HepG2 (cell line): ENCODE measurements around the gene SLC38A9. TPM values are rescaled to one million over a fixed set of nuclear protein-coding genes. Genes with fewer than 3 reads are reported as not detected.

Source experiments
- ATAC-seq: fragments of 200-7000 bp; cut with Tn5 transposase; 3 replicates; pipeline ENCODE4 v1.9.1; 2020; ENCODE audit warnings: mild to moderate bottlenecking, moderate library complexity
- BruUV-seq: library from RNA; stranded (reverse); fragments of 400-500 nt; replicated peaks from 2 replicates; lab custom pipeline; 2021; lab: Mats Ljungman, UMichigan
- CTCF ChIA-PET: fragments of 300-600 bp; formaldehyde crosslinking; extraction: SDS; loops from one replicate; lab custom pipeline; 2021; ENCODE audit warnings: low total read pairs, inconsistent platforms, low intra/inter-chr PET ratio; lab: Yijun Ruan, JAX
- POLR2A ChIA-PET: fragments of 350-600 bp; sonication (Branson Sonifier 250); formaldehyde crosslinking; loops from one replicate; lab custom pipeline; 2020; ENCODE audit warnings: antibody characterized with exemption, inconsistent platforms; lab: Yijun Ruan, JAX
- DNase-seq: peaks from one replicate; pipeline ENCODE4 v3.0.0-alpha.2; 2015; ENCODE audit warnings: low spot score
- FAIRE-seq: peaks from 3 replicates; lab custom pipeline; 2011; peaks lifted over from hg19 to GRCh38; lab: Jason Lieb, UNC
- H2AFZ ChIP-seq: one replicate; pipeline ENCODE4 v1.6.1; 2011; ENCODE audit warnings: low read length, inconsistent platforms
- H3K27ac ChIP-seq: fragments of 300-600 bp; 3 replicates; pipeline ENCODE4 v1.8.0; 2011; ENCODE audit warnings: mixed run types, mild to moderate bottlenecking, mixed read lengths, low read length, inconsistent platforms; ENCODE audit not compliant: insufficient read depth; ENCODE audit errors: extremely low read length
- H3K27me3 ChIP-seq, 2 experiments: fragments of 200-600 bp in 1 of 2; 2 replicates in 1 of 2; 3 replicates in 1 of 2; pipeline versions ENCODE4 v1.6.0 to v1.8.0; 2011; ENCODE audit warnings: low read length in 2 of 2, mild to moderate bottlenecking in 2 of 2, moderate library complexity in 2 of 2, inconsistent platforms in 1 of 2; ENCODE audit not compliant: insufficient read depth in 2 of 2, control insufficient read depth in 1 of 2
- H3K36me3 ChIP-seq, 2 experiments: fragments of 200-600 bp in 1 of 2; replicated peaks in 1 of 2; 2 replicates in 1 of 2; 3 replicates in 1 of 2; pipeline versions ENCODE4 v1.5.1 to v1.8.0; 2011; ENCODE audit warnings: low read length in 2 of 2, inconsistent platforms in 1 of 2; ENCODE audit not compliant: insufficient read depth in 2 of 2, control insufficient read depth in 1 of 2
- H3K4me1 ChIP-seq: 2 replicates; pipeline ENCODE4 v1.5.1; 2012; ENCODE audit warnings: low read length, inconsistent platforms; ENCODE audit not compliant: insufficient read depth
- H3K4me2 ChIP-seq: 2 replicates; pipeline ENCODE4 v1.6.0; 2011; ENCODE audit warnings: low read depth, low read length, inconsistent platforms
- H3K4me3 ChIP-seq, 3 experiments: fragments of 200-600 bp in 1 of 3; sonication (generic), shearing (Covaris generic) in 1 of 3; replicated peaks in 1 of 3; 2 replicates each; pipeline ENCODE4 v1.5.1; 2011 to 2016; ENCODE audit warnings: low read length in 3 of 3, inconsistent platforms in 2 of 3, low read depth in 2 of 3, mild to moderate bottlenecking in 2 of 3, control low read depth in 1 of 3, mixed read lengths in 1 of 3; ENCODE audit not compliant: insufficient read depth in 1 of 3
- H3K79me2 ChIP-seq: one replicate; pipeline ENCODE4 v1.6.1; 2011; ENCODE audit warnings: low read length, inconsistent platforms; ENCODE audit not compliant: insufficient read depth
- H3K9ac ChIP-seq: 2 replicates; pipeline ENCODE4 v1.6.0; 2011; ENCODE audit warnings: mild to moderate bottlenecking, low read depth, low read length, inconsistent platforms; ENCODE audit not compliant: insufficient read depth
- H3K9me3 ChIP-seq: 2 replicates; pipeline ENCODE4 v1.5.1; 2012; ENCODE audit warnings: mild to moderate bottlenecking, low read length
- H4K20me1 ChIP-seq: 2 replicates; pipeline ENCODE4 v1.6.0; 2011; ENCODE audit warnings: inconsistent platforms, mild to moderate bottlenecking, low read length, moderate library complexity; ENCODE audit not compliant: insufficient read depth
- ZNF354B ChIP-seq: sonication (generic); formaldehyde crosslinking; IDR thresholded peaks from 2 replicates; pipeline ENCODE4 v1.8.0; 2022; ENCODE audit warnings: mild to moderate bottlenecking, missing genetic modification reagents
- WGBS: methylation state at CpG from one replicate; pipeline ENCODE4 v1.1.6; 2017; ENCODE audit warnings: low lambda C conversion rate; 5-methylcytosine and 5-hydroxymethylcytosine counted together
- in situ Hi-C: cut with HindIII; loops from 2 replicates; pipeline ENCODE4 v1.10.0; 2017; ENCODE audit warnings: low pct_unique_long_range_greater_than_20kb; ENCODE audit not compliant: extremely low pct_ligation_motif_present
- intact Hi-C: fragments of 100-400 bp; cut with micrococcal nuclease; formaldehyde crosslinking; loops from one replicate; pipeline ENCODE4 v1.10.0; 2022; ENCODE audit not compliant: unreplicated experiment
- polyA plus RNA-seq, 8 experiments: library from polyadenylated mRNA; depleted of rRNA in 3 of 8; stranded (reverse) in 7 of 8; unstranded in 1 of 8; fragments of >200 nt; fragmentation: Illumina TruSeq in 4 of 8; extraction: Trizol in 4 of 8; gene quantifications; 2 replicates each; pipeline versions ENCODE4 v1.2.1 to v1.2.3, GENCODE V29; 2011 to 2016; ENCODE audit warnings: low read depth in 4 of 8, missing spikeins in 1 of 8, mixed read lengths in 1 of 8; ENCODE audit not compliant: insufficient read depth in 1 of 8
- total RNA-seq, 5 experiments: library from RNA; depleted of rRNA; stranded (reverse); fragments of >200 nt; fragmentation: Illumina TruSeq; extraction: Trizol; gene quantifications; 2 replicates each; pipeline ENCODE4 v1.2.3, GENCODE V29; 2016; ENCODE audit warnings: low read depth in 1 of 5
- TF ChIP-seq, protein P1 (sequence below): sonication (generic); formaldehyde crosslinking; conservative IDR thresholded peaks from 2 replicates; pipeline ENCODE4 v1.4.0; 2020; ENCODE audit warnings: mild to moderate bottlenecking, missing genetic modification reagents, moderate library complexity

Gene SLC38A9
- total and polyA plus RNA-seq, 2 of the 13 experiments (the other 11 are each of a cell fraction or from before 2014, with no cell fraction given) = 19.3 to 36.0 TPM

DNA sequence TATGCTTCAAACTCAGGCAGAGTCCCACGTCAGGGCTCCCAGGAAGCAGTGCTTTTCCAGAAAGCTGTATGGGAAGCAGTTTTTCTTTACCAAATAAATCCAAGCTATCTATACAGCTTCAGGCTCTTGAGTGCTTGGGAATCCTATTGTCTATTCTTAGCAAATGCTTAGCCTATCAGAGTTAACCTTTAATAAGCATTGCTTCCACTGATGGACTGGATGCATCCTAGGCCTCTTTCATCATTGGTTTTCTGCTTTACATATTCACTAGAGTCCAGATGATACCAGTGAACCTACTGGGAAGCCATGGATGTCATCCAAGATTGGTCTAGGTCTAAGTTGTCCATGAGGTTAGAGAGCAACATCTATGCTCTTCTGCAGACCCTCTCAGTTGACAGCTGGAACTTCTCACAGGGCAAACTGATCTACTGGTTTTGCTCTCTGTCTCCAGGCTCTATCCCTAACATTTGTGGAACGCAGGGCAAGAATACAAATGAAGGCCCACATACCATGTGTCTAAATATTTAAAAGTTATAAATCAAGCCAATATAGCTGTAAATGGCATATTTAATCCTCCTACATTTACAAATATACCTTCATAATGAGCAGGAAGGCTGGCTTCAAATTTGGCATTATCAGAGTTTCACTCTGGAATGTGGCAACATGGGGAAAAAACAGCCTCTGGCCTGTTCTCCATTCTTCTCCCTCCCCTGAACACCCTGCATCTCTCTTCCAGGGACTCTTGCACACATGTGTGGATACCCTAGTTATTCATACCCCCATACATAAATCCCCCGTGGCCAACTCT is 127.5 kb downstream of the SLC38A9 start:
- no peaks in the 10 kb centered on the region for H4K20me1 ChIP-seq
- ChIA-PET POLR2A (no interaction called here), CTCF (no interaction called here)
- no peak overlapping the region for H3K27ac ChIP-seq
- H3K9me3 ChIP-seq = no peaks in the 10 kb centered on the region
- ATAC-seq (no peak), FAIRE-seq (no peak), DNase-seq (no peak)
- no peak overlapping the region for H3K9ac ChIP-seq
- TF ChIP-seq, protein P1, sequence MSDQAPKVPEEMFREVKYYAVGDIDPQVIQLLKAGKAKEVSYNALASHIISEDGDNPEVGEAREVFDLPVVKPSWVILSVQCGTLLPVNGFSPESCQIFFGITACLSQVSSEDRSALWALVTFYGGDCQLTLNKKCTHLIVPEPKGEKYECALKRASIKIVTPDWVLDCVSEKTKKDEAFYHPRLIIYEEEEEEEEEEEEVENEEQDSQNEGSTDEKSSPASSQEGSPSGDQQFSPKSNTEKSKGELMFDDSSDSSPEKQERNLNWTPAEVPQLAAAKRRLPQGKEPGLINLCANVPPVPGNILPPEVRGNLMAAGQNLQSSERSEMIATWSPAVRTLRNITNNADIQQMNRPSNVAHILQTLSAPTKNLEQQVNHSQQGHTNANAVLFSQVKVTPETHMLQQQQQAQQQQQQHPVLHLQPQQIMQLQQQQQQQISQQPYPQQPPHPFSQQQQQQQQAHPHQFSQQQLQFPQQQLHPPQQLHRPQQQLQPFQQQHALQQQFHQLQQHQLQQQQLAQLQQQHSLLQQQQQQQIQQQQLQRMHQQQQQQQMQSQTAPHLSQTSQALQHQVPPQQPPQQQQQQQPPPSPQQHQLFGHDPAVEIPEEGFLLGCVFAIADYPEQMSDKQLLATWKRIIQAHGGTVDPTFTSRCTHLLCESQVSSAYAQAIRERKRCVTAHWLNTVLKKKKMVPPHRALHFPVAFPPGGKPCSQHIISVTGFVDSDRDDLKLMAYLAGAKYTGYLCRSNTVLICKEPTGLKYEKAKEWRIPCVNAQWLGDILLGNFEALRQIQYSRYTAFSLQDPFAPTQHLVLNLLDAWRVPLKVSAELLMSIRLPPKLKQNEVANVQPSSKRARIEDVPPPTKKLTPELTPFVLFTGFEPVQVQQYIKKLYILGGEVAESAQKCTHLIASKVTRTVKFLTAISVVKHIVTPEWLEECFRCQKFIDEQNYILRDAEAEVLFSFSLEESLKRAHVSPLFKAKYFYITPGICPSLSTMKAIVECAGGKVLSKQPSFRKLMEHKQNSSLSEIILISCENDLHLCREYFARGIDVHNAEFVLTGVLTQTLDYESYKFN (CRISPR knock-in tag) = no peak
- H3K4me1 ChIP-seq = no peaks in the 10 kb centered on the region; the same call in 1 of the 2 replicates
- WGBS = 47% methylated on average over 3 of the region's 3 CpGs
- H3K79me2 ChIP-seq = no peaks in the 10 kb centered on the region
- H3K4me3 ChIP-seq = no peak overlapping the region
- no peaks in the 10 kb centered on the region for H3K36me3 ChIP-seq
- no peak overlapping the region for H3K4me2 ChIP-seq
- H2AFZ ChIP-seq = no peak overlapping the region
- no TSS peak for BruUV-seq
- no peaks in the 10 kb centered on the region for H3K27me3 ChIP-seq
- intact Hi-C loops = no loop called here
- in situ Hi-C loops = no loop called here

DNA sequence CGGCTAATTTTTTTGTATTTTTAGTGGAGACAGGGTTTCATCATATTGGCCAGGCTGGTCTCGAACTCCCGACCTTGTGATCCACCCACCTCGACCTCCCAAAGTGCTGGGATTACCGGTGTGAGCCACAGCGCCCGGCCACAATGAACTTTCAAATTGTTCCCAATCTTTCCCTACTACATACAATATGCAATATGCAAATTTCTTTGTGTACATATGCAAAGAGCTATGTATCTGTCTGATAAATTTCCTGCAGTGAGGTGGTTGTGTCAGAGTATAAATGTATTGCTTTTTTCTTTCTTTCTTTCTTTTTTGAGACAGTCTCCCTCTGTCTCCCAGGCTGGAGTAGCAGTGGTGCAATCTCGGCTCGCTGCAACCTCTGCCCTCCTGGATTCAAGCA is 128.5 kb downstream of the SLC38A9 start:
- Histone ChIP-seq H4K20me1 (no peaks in the 10 kb centered on the region), H3K36me3 (no peaks in the 10 kb centered on the region), H3K27ac (no peak overlapping the region), H3K4me3 (no peak overlapping the region), H3K9me3 (no peaks in the 10 kb centered on the region), H3K27me3 (no peaks in the 10 kb centered on the region), H2AFZ (no peak overlapping the region), H3K9ac (no peak overlapping the region), H3K79me2 (no peaks in the 10 kb centered on the region), H3K4me2 (no peak overlapping the region), H3K4me1 (no peaks in the 10 kb centered on the region; the same call in 1 of the 2 replicates)
- POLR2A ChIA-PET = no interaction called here
- CTCF ChIA-PET = no interaction called here
- no peak for ATAC-seq
- TF ChIP-seq ZNF354B (CRISPR knock-in tag) = no peak
- no peak for DNase-seq
- in situ Hi-C loops (no loop called here), intact Hi-C loops (no loop called here)
- no TSS peak for BruUV-seq
- 57% methylated on average over 9 of the region's 9 CpGs for WGBS
- FAIRE-seq = no peak
